HK-2 (cell line): ENCODE measurements around the gene KCTD7.
"Not testable (repeated sequence)": the region's sequence is repeated elsewhere in the genome, so short reads cannot be mapped to it uniquely, and the experiment has no call there.

Source experiments
- DNase-seq: peaks from one replicate; pipeline ENCODE4 v3.0.0-alpha.2; 2018; ENCODE audit not compliant: unreplicated experiment

The KCTD7 gene

DNA sequence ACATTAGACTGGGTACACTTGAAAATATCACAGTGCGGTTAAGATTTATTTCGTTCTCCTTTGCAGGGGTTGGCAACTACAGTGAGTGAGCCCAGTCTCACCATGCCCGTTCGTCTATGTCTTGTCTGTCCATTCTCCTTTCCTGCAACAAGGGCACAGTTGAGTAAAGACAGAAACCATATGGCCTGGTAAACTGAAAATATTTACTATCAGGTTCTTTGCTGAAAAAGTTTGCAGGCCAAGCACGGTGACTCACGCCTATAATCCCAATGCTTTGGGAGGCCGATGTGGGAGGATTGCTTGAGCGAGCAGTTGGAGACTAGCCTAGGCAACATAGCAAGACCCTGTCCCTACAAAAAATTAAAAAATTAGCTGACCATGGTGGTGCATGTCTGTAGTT, 11.4 kb upstream of the KCTD7 start:
- no peak for DNase-seq

GRCh38 chr7:66619341-66619948, 9.2 kb upstream of the KCTD7 start:
- DNase-seq = not testable (repeated sequence)

GRCh38 chr7:66626331-66626934, 2.2 kb upstream of the KCTD7 start:
- DNase-seq = no peak

DNA sequence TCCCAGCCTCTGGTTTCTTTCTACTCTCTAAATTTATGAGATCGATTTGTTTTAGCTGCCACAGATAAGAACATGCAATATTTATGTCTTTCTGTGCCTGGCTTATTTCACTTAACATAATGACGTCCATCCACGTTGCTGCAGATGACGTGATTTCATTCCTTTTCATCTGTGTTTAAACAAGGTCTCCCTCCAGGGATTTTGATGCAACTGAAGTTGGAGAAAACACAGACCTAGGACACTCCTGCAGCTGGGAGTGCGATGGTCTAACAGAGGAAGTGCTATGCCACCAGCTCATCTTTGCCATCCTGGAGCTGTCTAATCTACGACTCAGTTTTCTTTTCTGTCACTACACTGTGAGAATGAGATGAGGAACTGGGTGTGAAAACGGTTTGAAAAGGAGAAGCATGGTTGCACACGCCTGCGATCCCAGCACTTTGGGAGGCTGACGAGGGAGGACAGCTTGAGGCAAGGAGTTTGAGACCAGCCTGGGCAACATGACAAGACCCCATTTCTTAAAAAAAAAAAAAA, 1.5 kb upstream of the KCTD7 start:
- no peak for DNase-seq

DNA sequence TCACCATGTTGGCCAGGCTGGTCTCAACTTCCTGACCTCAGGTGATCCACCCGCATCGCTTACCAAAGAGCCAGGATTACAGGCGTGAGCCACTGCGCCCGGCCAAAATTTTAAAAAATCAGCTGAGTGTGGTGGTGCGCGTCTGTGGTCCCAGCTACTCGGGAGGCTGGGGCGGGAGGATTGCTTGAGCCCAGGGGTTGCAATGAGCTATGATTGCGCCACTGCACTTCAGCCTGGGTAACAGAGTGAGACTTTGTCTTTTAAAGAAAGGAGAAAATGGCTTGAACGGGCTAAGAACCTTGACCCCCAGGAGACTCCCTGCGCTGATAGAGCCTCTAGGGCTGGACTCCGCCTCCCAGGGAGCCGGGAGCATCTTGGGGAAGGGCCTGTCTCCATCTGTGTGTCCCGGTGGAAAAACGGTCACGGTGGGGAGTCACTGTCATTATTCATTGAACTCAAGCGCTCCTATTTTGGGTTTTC, 760 bp upstream of the KCTD7 start:
- DNase-seq = no peak

GRCh38 chr7:66629222-66630062, 761 bp downstream of the KCTD7 start:
- DNase-seq = no peak

- no peak for DNase-seq
Observed at GRCh38 chr7:66630531-66630930, 1.9 kb downstream of the KCTD7 start.

DNA sequence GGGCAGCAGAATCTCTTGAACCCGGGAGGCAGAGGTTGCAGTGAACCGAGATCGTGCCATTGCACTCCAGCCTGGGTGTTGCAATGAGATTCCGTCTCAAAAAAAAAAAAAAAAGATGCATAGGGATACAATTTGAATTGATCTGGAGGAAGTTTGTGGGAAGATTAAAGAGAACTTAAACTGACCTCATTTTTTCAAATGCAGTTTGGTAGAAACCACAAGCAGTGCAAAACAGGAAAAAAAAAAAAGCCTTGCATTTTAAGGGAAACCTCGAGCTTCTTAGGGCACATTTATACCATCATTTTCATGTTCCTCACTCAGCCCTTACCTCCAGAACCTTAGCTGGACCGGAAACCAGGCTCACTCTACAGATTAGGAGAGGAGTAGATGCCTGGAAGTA, 2.8 kb downstream of the KCTD7 start:
- no peak for DNase-seq

GRCh38 chr7:66634816-66635215, 6.1 kb downstream of the KCTD7 start:
- DNase-seq = peak; percentile 17

GRCh38 chr7:66635322-66635981, 6.8 kb downstream of the KCTD7 start:
- DNase-seq = not testable (repeated sequence)

- DNase-seq = peak; percentile 32
Observed at GRCh38 chr7:66635982-66636546, 7.4 kb downstream of the KCTD7 start.

DNA sequence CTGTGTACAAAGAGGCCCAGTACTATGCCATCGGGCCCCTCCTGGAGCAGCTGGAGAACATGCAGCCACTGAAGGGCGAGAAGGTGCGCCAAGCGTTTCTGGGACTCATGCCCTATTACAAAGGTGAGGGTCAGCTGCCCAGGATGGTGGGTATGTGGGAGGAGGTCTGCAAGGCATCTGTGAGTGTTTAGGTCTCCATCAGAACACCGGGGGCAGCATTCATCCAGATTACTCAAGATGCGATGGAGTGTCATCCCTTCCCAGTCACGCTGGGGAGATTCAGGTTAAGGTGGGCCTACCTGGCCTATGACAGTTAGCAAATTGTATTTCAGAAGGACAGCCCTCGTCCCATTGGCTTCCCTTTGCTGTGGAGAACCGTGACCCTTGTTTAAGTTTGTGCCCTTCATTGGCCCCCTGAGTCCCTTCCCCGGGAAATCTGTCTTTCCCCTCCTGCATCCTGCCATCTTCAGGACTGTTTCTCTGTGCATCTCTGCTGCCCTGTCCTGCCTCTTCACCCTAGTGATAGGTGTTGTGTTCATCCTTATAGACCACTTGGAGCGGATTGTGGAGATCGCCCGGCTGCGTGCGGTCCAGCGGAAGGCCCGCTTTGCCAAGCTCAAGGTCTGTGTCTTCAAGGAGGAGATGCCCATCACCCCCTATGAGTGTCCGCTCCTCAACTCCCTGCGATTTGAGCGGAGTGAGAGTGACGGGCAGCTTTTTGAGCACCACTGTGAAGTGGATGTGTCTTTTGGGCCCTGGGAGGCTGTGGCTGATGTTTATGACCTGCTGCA, 9.8 kb downstream of the KCTD7 start:
- DNase-seq = no peak

- DNase-seq = no peak
Observed at GRCh38 chr7:66639773-66640172, 11.1 kb downstream of the KCTD7 start.

GRCh38 chr7:66640802-66641525, 12.3 kb downstream of the KCTD7 start:
- no peak for DNase-seq

DNA sequence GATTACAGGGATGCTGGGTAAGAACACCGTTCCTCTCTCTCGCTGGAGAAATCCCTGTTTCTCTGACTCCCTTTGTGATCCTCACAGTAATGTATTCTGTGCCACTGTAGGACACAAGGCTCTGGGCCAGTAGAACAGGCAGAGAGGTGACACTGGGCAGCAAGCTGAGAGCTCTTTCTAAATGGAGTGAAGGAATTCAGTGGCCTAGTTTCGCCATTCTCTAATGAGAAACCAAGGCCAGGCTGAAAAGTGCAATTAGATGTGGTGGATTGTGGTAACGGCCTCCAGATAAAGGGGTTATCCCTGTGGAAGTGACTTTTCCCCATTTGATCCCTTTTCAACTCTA, 12.8 kb downstream of the KCTD7 start:
- DNase-seq = no peak

DNA sequence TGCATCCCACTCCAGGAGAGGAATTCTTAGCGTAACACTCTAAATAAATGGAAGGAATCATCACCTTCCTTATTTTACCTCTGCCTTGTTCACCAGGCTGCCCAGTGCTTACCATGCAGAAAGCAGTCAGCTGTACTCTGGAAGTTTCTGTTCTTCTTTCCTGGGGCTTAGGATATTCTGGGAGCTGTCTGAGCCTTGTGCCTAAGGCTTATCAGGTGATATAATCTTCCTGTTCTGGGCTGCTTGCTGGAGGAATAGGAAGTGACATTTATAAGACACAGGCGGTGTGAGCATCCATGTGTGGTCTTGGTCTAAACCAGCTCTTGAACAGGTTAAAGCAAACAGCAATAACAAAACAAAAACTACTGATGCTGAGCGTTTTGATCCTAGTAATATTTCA, 13.5 kb downstream of the KCTD7 start:
- no peak for DNase-seq

DNA sequence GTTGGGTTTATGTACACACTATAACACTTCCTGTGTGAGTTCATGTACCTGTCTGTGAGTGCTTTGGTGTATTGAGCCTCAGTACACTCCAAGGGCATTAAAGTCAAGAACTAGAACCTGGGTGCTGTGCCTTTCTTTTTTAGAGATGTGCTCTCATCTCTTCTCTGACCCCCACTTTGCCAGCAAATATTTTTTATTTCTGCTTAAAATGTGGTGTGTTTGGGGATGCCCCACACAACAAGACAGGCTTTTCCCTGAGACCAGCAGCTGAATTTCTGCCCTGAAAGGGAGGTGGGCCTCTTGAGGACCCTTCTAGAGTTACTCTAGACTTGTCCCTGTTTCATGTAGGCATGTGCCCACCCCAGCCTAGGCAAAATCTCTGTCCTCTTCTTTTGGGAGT, 14.3 kb downstream of the KCTD7 start:
- no peak for DNase-seq

GRCh38 chr7:66643395-66643794, 14.7 kb downstream of the KCTD7 start:
- DNase-seq = no peak

- not testable (repeated sequence) for DNase-seq
Observed at GRCh38 chr7:66651026-66651425, 22.3 kb downstream of the KCTD7 start.

DNA sequence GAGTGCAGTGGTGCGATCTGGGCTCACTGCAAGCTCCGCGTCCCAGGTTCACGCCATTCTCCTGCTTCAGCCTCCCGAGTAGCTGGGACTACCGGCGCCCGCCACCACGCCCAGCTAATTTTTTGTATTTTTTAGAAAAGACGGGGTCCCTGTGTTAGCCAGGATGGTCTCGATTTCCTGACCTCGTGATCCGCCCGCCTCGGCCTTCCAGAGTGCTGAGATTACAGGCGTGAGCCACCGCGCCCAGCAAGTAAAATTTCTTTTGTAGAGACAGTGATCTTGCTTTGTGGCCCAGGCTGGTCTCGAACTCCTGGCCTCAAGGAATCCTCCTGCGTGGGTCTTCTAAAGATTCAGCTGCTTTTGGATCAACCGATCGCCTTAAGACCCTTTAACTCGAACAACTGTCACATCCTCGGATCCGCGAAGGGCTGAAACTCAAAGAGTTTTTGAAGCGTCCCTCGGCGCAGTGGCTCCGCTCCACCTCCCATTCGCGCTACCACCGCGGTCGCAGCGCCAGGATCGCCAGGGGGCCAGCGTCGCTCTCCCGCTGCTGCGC, 25.1 kb downstream of the KCTD7 start:
- DNase-seq = not testable (repeated sequence)
